ENCODE measurements around the gene WDR17.

The WDR17 gene

DNA sequence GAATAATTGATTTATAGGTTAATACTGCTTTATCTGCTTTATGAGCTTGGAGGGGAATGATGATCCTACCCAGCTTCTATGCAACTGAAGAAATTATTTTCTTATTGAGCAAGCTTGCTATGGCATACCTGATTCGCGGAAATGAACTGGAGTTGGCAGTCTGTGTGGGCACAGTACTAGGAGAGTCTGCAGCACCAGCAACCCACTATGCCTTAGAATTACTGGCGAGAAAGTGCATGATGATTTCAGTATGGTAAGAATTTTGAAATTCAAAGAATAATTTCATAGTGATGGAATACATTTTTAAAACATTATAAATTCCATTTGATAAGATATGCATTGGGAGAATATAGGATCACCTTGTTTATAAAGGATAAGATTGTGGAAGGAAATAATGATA lies 97.4 kb downstream of the WDR17 start:
- Histone ChIP-seq H3K27ac (ENCODE audit: low read depth, low read length) (no peak overlapping the region), H3K4me2 (ENCODE audit: low read length) (no peak overlapping the region), H3K79me2 (ENCODE audit: control insufficient read depth, low read length) (no peaks in the 10 kb centered on the region), H3K9me3 (ENCODE audit: control insufficient read depth, insufficient read depth, low read length) (no peaks in the 10 kb centered on the region), H3K9me2 (replicated peaks; ENCODE audit: control insufficient read depth, low read length) (no peaks in the 10 kb centered on the region), H3K4me3 (ENCODE audit: low read length) (no peak overlapping the region), H3K27me3 (ENCODE audit: control insufficient read depth, low read length) (no peaks in the 10 kb centered on the region), H3K36me3 (ENCODE audit: control insufficient read depth, low read length) (no peaks in the 10 kb centered on the region), H3F3A (ENCODE audit: control insufficient read depth, insufficient read depth) (no peaks in the 10 kb centered on the region), H4K20me1 (ENCODE audit: control insufficient read depth, insufficient read depth, low read depth, low read length) (no peaks in the 10 kb centered on the region), H3K4me1 (ENCODE audit: control insufficient read depth, low read length) (no peaks in the 10 kb centered on the region)
- TF ChIP-seq, protein P1, sequence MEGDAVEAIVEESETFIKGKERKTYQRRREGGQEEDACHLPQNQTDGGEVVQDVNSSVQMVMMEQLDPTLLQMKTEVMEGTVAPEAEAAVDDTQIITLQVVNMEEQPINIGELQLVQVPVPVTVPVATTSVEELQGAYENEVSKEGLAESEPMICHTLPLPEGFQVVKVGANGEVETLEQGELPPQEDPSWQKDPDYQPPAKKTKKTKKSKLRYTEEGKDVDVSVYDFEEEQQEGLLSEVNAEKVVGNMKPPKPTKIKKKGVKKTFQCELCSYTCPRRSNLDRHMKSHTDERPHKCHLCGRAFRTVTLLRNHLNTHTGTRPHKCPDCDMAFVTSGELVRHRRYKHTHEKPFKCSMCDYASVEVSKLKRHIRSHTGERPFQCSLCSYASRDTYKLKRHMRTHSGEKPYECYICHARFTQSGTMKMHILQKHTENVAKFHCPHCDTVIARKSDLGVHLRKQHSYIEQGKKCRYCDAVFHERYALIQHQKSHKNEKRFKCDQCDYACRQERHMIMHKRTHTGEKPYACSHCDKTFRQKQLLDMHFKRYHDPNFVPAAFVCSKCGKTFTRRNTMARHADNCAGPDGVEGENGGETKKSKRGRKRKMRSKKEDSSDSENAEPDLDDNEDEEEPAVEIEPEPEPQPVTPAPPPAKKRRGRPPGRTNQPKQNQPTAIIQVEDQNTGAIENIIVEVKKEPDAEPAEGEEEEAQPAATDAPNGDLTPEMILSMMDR (IDR thresholded peaks at IDR 0.05; ENCODE audit: low read depth, low read length, poor library complexity, severe bottlenecking) = no peak
- no peak for TF ChIP-seq EZH2phosphoT487 (IDR thresholded peaks at IDR 0.05; ENCODE audit: borderline replicate concordance, low read length)

- Histone ChIP-seq H3K9me2 (replicated peaks; ENCODE audit: control insufficient read depth, low read length) (no peaks in the 10 kb centered on the region), H3K36me3 (ENCODE audit: control insufficient read depth, low read length) (no peaks in the 10 kb centered on the region), H3K27me3 (ENCODE audit: control insufficient read depth, low read length) (no peaks in the 10 kb centered on the region), H4K20me1 (ENCODE audit: control insufficient read depth, insufficient read depth, low read depth, low read length) (no peaks in the 10 kb centered on the region), H3K27ac (ENCODE audit: low read depth, low read length) (no peak overlapping the region), H3F3A (ENCODE audit: control insufficient read depth, insufficient read depth) (no peaks in the 10 kb centered on the region), H3K9me3 (ENCODE audit: control insufficient read depth, insufficient read depth, low read length) (no peaks in the 10 kb centered on the region), H3K4me2 (ENCODE audit: low read length) (no peak overlapping the region), H3K4me3 (ENCODE audit: low read length) (no peak overlapping the region), H3K4me1 (ENCODE audit: control insufficient read depth, low read length) (peaks cover 14% of the 10 kb centered on the region), H3K79me2 (ENCODE audit: control insufficient read depth, low read length) (no peaks in the 10 kb centered on the region)
- TF ChIP-seq, protein P1 (IDR thresholded peaks at IDR 0.05; ENCODE audit: low read depth, low read length, poor library complexity, severe bottlenecking) = no peak
- TF ChIP-seq EZH2phosphoT487 (IDR thresholded peaks at IDR 0.05; ENCODE audit: borderline replicate concordance, low read length) = no peak
Observed at GRCh38 chr4:176185051-176185450, 119.4 kb downstream of the WDR17 start.

- no peak overlapping the region for H3K4me3 ChIP-seq (ENCODE audit: low read length)
- H4K20me1 ChIP-seq (ENCODE audit: control insufficient read depth, insufficient read depth, low read depth, low read length) = no peaks in the 10 kb centered on the region
- no peak for TF ChIP-seq EZH2phosphoT487 (IDR thresholded peaks at IDR 0.05; ENCODE audit: borderline replicate concordance, low read length)
- TF ChIP-seq, protein P1 (IDR thresholded peaks at IDR 0.05; ENCODE audit: low read depth, low read length, poor library complexity, severe bottlenecking) = no peak
- no peaks in the 10 kb centered on the region for H3K36me3 ChIP-seq (ENCODE audit: control insufficient read depth, low read length)
- no peaks in the 10 kb centered on the region for H3K9me2 ChIP-seq (replicated peaks; ENCODE audit: control insufficient read depth, low read length)
- H3K79me2 ChIP-seq (ENCODE audit: control insufficient read depth, low read length) = no peaks in the 10 kb centered on the region
- H3K4me1 ChIP-seq (ENCODE audit: control insufficient read depth, low read length) = peaks cover 14% of the 10 kb centered on the region
- H3K9me3 ChIP-seq (ENCODE audit: control insufficient read depth, insufficient read depth, low read length) = no peaks in the 10 kb centered on the region
- H3F3A ChIP-seq (ENCODE audit: control insufficient read depth, insufficient read depth) = no peaks in the 10 kb centered on the region
- H3K27ac ChIP-seq (ENCODE audit: low read depth, low read length) = no peak overlapping the region
- no peaks in the 10 kb centered on the region for H3K27me3 ChIP-seq (ENCODE audit: control insufficient read depth, low read length)
- no peak overlapping the region for H3K4me2 ChIP-seq (ENCODE audit: low read length)
Observed at GRCh38 chr4:176186067-176186466, 120.4 kb downstream of the WDR17 start.

Measured in DOHH2 (cell line).